Measurements from ENCODE around the gene NFKBIL1. TPM values are rescaled to one million over a fixed set of nuclear protein-coding genes. Genes with fewer than 3 reads are reported as not detected.
A peak's percentile ranks its signal among the peaks of the same experiment; 100 is the strongest.

NFKBIL1 gene
- total RNA-seq, 1 experiment from 2014 or later: 29.3 TPM

- Histone ChIP-seq H3K9me3 (no peaks in the 10 kb centered on the region), H3K36me3 (no peaks in the 10 kb centered on the region), H3K4me3 (no peak overlapping the region), H3K27me3 (no peaks in the 10 kb centered on the region)
- DNase-seq: no peak
These were observed 26.1 kb downstream of the NFKBIL1 start for GRCh38 chr6:31573239-31574105.

DNA sequence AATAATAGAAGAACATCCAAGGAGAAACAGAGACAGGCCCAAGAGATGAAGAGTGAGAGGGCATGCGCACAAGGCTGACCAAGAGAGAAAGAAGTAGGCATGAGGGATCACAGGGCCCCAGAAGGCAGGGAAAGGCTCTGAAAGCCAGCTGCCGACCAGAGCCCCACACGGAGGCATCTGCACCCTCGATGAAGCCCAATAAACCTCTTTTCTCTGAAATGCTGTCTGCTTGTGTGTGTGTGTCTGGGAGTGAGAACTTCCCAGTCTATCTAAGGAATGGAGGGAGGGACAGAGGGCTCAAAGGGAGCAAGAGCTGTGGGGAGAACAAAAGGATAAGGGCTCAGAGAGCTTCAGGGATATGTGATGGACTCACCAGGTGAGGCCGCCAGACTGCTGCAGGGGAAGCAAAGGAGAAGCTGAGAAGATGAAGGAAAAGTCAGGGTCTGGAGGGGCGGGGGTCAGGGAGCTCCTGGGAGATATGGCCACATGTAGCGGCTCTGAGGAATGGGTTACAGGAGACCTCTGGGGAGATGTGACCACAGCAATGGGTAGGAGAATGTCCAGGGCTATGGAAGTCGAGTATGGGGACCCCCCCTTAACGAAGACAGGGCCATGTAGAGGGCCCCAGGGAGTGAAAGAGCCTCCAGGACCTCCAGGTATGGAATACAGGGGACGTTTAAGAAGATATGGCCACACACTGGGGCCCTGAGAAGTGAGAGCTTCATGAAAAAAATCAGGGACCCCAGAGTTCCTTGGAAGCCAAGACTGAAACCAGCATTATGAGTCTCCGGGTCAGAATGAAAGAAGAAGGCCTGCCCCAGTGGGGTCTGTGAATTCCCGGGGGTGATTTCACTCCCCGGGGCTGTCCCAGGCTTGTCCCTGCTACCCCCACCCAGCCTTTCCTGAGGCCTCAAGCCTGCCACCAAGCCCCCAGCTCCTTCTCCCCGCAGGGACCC lies 27.0 kb downstream of the NFKBIL1 start:
- H3K36me3 ChIP-seq: no peaks in the 10 kb centered on the region
- H3K27me3 ChIP-seq: no peaks in the 10 kb centered on the region
- no peak for DNase-seq
- no peaks in the 10 kb centered on the region for H3K9me3 ChIP-seq
- H3K4me3 ChIP-seq: no peak overlapping the region

- Histone ChIP-seq H3K36me3 (no peaks in the 10 kb centered on the region), H3K9me3 (no peaks in the 10 kb centered on the region), H3K27me3 (no peaks in the 10 kb centered on the region), H3K4me3 (no peak within 1 kb of the TSS)
- DNase-seq: no peak
These were observed 28.0 kb downstream of the NFKBIL1 start, which contains the start of gene TNF for GRCh38 chr6:31575335-31575901. TSS of gene TNF (plus strand) at chr6:31575565. CDS start at chr6:31575742, 177 bp downstream.

- H3K9me3 ChIP-seq: no peaks in the 10 kb centered on the region
- H3K4me3 ChIP-seq: no peak overlapping the region
- H3K27me3 ChIP-seq: no peaks in the 10 kb centered on the region
- H3K36me3 ChIP-seq: no peaks in the 10 kb centered on the region
- no peak for DNase-seq
These were observed 28.7 kb downstream of the NFKBIL1 start for GRCh38 chr6:31575952-31576685.

GRCh38 chr6:31576897-31577578 lies 29.6 kb downstream of the NFKBIL1 start:
- H3K27me3 ChIP-seq: no peaks in the 10 kb centered on the region
- no peak overlapping the region for H3K4me3 ChIP-seq
- DNase-seq: no peak
- H3K36me3 ChIP-seq: no peaks in the 10 kb centered on the region
- H3K9me3 ChIP-seq: no peaks in the 10 kb centered on the region

GRCh38 chr6:31577579-31577966 lies 30.2 kb downstream of the NFKBIL1 start:
- Histone ChIP-seq H3K4me3 (no peak overlapping the region), H3K36me3 (no peaks in the 10 kb centered on the region), H3K9me3 (no peaks in the 10 kb centered on the region), H3K27me3 (no peaks in the 10 kb centered on the region)
- no peak for DNase-seq

- H3K9me3 ChIP-seq: no peaks in the 10 kb centered on the region
- no peaks in the 10 kb centered on the region for H3K36me3 ChIP-seq
- no peaks in the 10 kb centered on the region for H3K27me3 ChIP-seq
- no peak overlapping the region for H3K4me3 ChIP-seq
- DNase-seq: no peak
These were observed 31.0 kb downstream of the NFKBIL1 start for GRCh38 chr6:31578184-31579118.

GRCh38 chr6:31579119-31579505 lies 31.7 kb downstream of the NFKBIL1 start:
- H3K27me3 ChIP-seq: no peaks in the 10 kb centered on the region
- DNase-seq: no peak

DNA sequence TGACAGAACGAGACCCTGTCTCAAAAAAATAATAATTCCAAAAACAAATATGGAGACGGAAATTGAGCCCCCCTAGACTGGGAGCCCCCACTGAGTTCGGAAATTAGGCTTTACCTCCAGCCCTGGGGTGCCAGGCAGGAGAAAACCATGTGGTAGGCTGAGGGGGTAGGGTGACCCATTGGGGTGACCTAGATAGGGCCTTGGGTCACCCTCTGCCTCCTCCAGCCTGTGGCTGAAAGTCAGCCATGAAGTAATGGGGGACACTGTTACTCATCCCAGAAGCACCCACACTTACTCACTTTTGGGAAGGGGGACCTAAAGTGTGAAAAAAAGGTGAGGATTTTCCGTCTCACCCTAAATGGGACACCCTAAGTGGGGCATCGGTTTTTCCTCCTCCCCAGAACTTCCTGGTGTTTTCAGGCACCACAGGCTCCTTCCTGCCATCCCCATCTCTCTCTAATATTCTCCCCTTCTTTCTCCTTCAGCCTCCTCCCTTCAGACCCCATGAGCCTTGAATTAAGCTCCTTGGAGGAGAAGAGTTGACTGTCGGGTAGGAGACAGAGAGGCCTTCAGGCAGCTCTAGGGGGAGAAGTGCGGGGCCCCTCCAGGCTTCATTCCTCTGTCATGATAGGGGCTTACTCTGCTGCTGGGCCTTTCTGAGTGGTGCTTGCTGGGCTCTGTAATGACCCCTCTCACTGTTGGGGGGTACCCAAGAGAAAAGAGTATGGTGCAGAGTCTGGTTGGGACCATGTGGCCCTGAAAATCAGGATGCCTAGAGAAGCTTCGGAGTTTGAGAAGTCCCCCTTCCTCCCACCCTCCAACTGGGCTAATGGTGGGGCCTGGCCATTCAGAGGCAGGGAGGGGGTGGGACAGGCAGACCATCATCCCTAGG lies 32.4 kb downstream of the NFKBIL1 start:
- Histone ChIP-seq H3K9me3 (no peaks in the 10 kb centered on the region), H3K27me3 (no peaks in the 10 kb centered on the region), H3K36me3 (no peaks in the 10 kb centered on the region), H3K4me3 (no peak overlapping the region)
- no peak for DNase-seq

More at GRCh38 chr6:31579119-31579505, 31.7 kb downstream of the NFKBIL1 start:
- Histone ChIP-seq H3K4me3 (no peak overlapping the region), H3K9me3 (no peaks in the 10 kb centered on the region), H3K36me3 (no peaks in the 10 kb centered on the region)

DNA sequence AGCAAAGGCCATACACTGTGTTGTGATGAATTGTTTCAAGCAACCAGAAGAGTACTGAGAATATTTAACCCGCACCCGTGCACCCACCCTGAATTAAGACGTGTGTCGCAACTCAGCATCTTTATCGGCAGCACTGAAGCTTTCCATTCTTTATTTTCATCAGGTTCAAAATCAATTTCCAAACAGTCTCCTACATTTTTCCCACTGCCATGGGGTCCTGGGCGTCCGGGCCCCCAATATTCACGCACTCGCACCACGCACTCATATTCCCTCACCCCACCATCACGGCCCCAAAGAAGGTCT lies 33.0 kb downstream of the NFKBIL1 start:
- Histone ChIP-seq H3K36me3 (no peaks in the 10 kb centered on the region), H3K9me3 (no peaks in the 10 kb centered on the region), H3K27me3 (no peaks in the 10 kb centered on the region), H3K4me3 (peak overlapping the region; percentile 71)
- no peak for DNase-seq

- no peaks in the 10 kb centered on the region for H3K36me3 ChIP-seq
- H3K4me3 ChIP-seq: peak overlapping the region; percentile 71
- no peaks in the 10 kb centered on the region for H3K27me3 ChIP-seq
- DNase-seq: peak; percentile 79
- H3K9me3 ChIP-seq: no peaks in the 10 kb centered on the region
These were observed 33.5 kb downstream of the NFKBIL1 start for GRCh38 chr6:31580807-31581433.

GRCh38 chr6:31581434-31582229 lies 34.2 kb downstream of the NFKBIL1 start:
- peak overlapping the region; percentile 71 for H3K4me3 ChIP-seq
- H3K36me3 ChIP-seq: no peaks in the 10 kb centered on the region
- peak; percentile 7 for DNase-seq

DNA sequence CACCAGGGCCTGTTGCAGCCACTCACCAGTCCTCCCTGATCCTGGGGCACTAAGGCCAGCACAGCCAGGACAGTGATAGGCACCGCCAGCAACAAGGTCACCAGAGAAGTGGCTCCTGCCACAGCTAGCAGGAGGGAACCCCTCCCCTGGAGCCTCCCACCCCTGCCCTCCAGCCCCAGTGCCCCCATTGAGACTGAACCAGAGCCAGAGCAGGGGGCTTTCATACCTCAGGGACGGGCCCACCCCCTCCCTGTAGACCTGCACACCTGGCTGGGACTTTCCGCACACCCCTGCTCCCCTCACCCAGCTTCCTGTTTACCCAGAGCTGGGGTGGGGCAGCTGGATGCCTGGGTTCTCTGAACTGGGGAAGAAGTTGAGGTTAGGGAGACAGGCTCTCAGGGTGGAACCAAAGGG lies 34.8 kb downstream of the NFKBIL1 start, which contains the start of gene LTB:
TSS of gene LTB (minus strand) at position 195 of the 414 bp plus-strand sequence. CDS start at position 188, 7 bp downstream.
- peak within 1 kb of the TSS; percentile 71 for H3K4me3 ChIP-seq
- H3K27me3 ChIP-seq: no peaks in the 10 kb centered on the region
- no peak for DNase-seq
- no peaks in the 10 kb centered on the region for H3K9me3 ChIP-seq
- no peaks in the 10 kb centered on the region for H3K36me3 ChIP-seq

More at GRCh38 chr6:31581434-31582229, 34.2 kb downstream of the NFKBIL1 start:
- H3K27me3 ChIP-seq: no peaks in the 10 kb centered on the region
- H3K9me3 ChIP-seq: no peaks in the 10 kb centered on the region

Data from MG63 (cell line).